AG09319 (cell line): ENCODE measurements around the gene NLRP1.

Experiments used
- DNase-seq: peaks from one replicate; pipeline ENCODE4 v3.0.0-alpha.2; 2010; ENCODE audit warnings: low read depth; ENCODE audit errors: extremely low read depth
- TF ChIP-seq, protein P1 (sequence below): IDR thresholded peaks from 2 replicates; pipeline ENCODE4 v1.5.1; 2011; ENCODE audit warnings: low read depth, mild to moderate bottlenecking, inconsistent platforms, low read length, moderate library complexity

Gene NLRP1

DNA sequence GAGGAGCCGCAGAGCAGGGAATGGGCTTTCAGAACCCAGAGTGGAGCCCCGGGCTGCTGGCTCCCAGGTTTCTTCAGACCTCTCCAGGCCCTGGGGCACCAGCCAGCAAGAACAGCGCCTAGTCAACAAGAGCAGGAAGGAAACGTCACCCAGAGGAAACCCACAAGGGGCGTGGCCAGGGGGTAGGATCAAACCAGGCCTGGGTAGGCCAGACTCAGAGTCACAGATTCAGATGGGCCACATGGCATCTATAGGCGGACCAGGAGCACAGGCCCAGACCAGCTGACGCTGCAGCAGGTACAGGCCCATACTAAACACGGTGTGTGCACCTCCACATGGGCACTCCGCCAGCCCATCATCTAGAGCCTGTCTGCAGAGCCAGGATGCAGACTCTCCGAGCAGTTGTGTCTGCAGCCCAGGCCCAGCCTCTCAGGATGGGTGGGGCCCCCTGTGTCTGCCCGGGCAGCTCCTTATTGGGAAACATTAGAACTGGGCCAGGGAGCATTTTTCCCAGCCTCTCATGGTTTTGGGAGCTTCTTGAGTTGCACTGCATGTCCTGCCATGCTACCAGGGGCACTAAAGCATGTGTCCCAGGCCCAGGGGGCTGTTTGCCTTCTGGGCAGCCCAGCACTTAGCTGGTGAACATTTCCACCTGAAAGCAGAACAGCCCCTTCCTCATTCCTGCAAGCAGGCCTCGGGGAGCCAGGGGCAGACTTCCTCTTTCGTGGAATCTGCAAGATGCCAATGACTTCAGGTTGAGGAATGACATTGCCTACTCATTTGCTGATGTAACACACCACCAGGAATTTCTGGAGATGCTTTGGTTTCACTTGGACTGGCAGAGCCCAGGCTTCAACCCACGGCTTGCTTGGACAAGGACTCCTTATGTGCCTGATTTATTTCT, at the start of gene NLRP1:
Gene NLRP1, minus strand, starts transcription at position 127 of the 904 bp plus-strand sequence. CDS start 552 bp downstream, outside the sequence.
- TF ChIP-seq, protein P1, sequence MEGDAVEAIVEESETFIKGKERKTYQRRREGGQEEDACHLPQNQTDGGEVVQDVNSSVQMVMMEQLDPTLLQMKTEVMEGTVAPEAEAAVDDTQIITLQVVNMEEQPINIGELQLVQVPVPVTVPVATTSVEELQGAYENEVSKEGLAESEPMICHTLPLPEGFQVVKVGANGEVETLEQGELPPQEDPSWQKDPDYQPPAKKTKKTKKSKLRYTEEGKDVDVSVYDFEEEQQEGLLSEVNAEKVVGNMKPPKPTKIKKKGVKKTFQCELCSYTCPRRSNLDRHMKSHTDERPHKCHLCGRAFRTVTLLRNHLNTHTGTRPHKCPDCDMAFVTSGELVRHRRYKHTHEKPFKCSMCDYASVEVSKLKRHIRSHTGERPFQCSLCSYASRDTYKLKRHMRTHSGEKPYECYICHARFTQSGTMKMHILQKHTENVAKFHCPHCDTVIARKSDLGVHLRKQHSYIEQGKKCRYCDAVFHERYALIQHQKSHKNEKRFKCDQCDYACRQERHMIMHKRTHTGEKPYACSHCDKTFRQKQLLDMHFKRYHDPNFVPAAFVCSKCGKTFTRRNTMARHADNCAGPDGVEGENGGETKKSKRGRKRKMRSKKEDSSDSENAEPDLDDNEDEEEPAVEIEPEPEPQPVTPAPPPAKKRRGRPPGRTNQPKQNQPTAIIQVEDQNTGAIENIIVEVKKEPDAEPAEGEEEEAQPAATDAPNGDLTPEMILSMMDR = no peak

DNA sequence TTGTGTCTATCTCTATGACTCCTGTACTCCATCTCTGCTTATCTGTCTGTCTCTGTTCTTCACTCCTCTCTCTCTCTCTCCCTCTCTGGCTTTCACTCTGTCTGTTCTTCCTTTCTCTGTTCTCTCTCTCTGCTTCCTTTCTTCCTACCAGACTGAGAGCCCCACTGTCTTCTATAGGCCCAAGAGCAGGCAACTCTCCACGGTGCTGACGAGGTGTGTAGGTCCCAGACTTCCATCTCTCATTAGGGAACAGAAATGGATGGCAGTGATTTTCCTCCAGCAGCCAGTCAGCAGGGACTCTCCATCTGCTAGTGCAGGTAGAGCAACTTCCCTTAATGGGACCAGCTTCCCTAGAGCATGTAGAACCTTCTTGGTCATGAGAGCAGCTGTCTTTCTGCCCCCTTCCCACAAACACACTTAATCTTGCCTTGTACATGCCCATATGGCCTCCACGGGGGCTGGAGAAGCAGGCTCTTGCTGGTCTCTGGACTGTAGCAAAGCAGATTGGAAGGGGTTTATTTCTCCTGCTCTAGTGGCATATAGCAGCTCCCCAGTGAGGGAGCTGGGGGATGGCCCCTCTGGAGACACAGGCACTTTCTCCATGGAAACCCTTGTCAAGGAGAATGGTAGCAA, 47.8 kb upstream of the NLRP1 start:
- TF ChIP-seq, protein P1 = no peak
- DNase-seq = no peak

More for the DNA sequence above, at the start of gene NLRP1:
- peak; percentile 80 for DNase-seq

DNA sequence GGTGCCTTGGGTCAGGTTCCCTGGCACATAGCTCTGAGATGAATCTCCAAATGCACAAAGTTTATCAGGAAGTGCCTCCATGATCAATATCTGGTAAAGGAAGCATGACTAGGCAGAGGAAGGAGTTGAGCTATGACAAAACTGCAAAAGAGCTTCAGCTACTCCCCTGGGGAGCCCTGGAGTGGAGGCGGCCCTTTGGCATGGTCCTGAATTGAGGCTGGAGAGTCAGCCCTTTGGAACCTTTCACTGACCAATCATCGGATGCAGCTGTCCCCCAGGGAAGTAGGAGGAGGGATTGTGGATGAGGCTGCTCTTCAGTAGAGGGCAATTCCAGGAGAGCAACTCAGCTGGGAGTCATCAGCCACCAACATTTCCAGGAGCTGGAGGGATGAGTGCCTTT, 46.1 kb upstream of the NLRP1 start:
- DNase-seq = no peak
- TF ChIP-seq, protein P1 = no peak

DNA sequence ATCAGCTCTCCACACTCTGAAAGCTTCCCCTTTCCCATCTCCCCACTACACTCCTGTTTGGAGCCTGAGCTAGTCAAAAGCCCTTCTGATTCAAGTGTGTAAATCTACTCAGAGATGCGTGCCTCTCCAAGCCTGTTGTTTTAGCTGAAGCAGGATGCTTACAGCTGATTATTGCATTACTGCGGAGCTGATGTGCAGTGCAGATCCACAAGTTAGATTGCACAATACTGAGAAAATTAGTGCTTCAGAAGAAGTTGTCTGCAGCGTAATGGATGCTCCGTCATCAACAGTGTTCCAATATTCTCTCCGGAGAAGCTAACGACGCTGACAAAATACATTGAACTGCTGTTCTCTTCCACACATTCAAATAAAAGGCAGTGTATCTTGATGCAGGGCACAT, 44.8 kb upstream of the NLRP1 start:
- no peak for DNase-seq
- TF ChIP-seq, protein P1 = no peak

DNA sequence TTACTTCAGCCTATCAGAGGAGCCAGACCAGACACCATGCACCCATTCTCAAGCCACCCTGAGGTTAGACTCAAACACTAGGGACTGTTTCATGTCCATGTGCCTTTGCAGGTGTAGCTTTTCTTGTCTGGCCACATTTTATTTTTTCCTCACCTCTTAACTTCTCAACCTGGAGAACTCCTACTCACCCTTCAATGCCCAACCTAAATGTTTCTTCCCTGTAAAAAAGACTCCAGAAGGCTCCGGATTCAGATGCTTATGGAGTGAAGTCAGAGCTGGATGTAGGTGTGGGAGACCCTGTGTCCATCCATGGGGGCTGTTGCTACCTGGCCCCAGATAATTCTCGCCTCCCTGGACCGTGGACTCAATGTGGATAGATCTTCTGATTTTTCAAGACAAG, 44.0 kb upstream of the NLRP1 start:
- TF ChIP-seq, protein P1 = no peak
- DNase-seq = no peak

DNA sequence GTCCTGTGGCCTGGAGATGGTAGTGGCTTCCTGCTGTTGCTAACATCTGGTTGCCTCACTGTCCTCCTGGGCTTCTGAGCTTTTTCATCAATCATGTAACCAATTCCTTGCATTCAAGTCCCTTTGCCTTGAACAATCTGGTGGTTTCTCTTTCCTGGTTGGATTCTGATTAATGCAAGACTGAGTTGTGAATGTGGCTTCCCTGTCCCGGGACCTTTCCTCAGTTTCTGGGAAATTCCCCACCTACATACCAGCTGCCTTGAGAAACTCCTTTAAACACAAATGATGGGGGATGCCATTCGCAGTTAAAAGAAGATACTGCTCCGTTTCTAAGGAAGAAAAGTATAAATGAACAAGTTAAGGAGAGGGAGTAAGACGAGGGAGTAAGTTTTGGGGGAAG, 39.9 kb upstream of the NLRP1 start:
- TF ChIP-seq, protein P1 = no peak
- no peak for DNase-seq

DNA sequence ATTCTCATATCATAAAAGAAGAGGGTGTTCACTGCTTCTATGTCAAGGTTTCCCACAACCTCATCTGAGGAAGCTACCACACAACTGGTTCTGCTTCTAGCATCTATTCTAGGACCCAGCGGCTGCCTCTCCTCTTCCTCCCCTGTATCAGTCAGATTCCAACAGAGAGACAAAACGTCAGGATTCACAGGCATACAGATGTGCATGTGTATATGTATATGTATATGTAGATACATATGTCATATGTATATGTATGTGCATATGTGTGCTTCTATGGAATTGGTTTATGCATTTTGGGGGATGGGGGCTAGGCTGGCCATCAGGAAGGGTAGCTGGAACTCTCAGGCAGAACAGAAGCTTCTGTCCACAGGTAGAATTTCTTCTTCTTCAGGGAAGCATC, 37.4 kb upstream of the NLRP1 start:
- DNase-seq = no peak
- TF ChIP-seq, protein P1 = no peak
